Measurements from ENCODE around the gene BBS1.

- TF ChIP-seq, protein P1, sequence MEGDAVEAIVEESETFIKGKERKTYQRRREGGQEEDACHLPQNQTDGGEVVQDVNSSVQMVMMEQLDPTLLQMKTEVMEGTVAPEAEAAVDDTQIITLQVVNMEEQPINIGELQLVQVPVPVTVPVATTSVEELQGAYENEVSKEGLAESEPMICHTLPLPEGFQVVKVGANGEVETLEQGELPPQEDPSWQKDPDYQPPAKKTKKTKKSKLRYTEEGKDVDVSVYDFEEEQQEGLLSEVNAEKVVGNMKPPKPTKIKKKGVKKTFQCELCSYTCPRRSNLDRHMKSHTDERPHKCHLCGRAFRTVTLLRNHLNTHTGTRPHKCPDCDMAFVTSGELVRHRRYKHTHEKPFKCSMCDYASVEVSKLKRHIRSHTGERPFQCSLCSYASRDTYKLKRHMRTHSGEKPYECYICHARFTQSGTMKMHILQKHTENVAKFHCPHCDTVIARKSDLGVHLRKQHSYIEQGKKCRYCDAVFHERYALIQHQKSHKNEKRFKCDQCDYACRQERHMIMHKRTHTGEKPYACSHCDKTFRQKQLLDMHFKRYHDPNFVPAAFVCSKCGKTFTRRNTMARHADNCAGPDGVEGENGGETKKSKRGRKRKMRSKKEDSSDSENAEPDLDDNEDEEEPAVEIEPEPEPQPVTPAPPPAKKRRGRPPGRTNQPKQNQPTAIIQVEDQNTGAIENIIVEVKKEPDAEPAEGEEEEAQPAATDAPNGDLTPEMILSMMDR (IDR thresholded peaks at IDR 0.05; ENCODE audit: low read depth, low read length, poor library complexity, severe bottlenecking): no peak
- no peak for TF ChIP-seq EZH2phosphoT487 (IDR thresholded peaks at IDR 0.05; ENCODE audit: borderline replicate concordance, low read length)
Observed at GRCh38 chr11:66541892-66542291, 31.5 kb downstream of the BBS1 start.
